Peyer's patch (tissue), 4 donors: ENCODE results near the gene ASB6.

ENCODE experiments used
- CTCF ChIP-seq, 6 experiments: fragments of 450-650 bp in 4 of 6; fragments of 200-600 bp in 2 of 6; sonication (generic) in 1 of 6; IDR thresholded peaks; one replicate each; pipeline ENCODE4 v1.5.1; 2017 to 2019; ENCODE audit warnings: antibody characterized with exemption in 6 of 6, mild to moderate bottlenecking in 3 of 6, moderate library complexity in 1 of 6
- POLR2A ChIP-seq, 2 donors: fragments of 450-650 bp; IDR thresholded peaks; one replicate each; pipeline ENCODE4 v1.5.1; 2017; ENCODE audit warnings: antibody characterized with exemption in 2 of 2, mild to moderate bottlenecking in 2 of 2, moderate library complexity in 2 of 2

- no peak for TF ChIP-seq CTCF (IDR thresholded peaks at IDR 0.05)
- no peak for TF ChIP-seq POLR2A (IDR thresholded peaks at IDR 0.05)
These were observed 37.2 kb downstream of the ASB6 start for GRCh38 chr9:129604766-129605163.
